Prostate gland (tissue), 2 donors: ENCODE data around the gene RAP1GAP.

Experiments used
- POLR2A ChIP-seq: fragments of 450-650 bp; IDR thresholded peaks from one replicate; pipeline ENCODE4 v1.6.1; 2016; ENCODE audit warnings: antibody characterized with exemption, mild to moderate bottlenecking
- POLR2AphosphoS5 ChIP-seq: sonication (generic); formaldehyde crosslinking; IDR thresholded peaks from one replicate; pipeline ENCODE4 v1.6.1; 2017; ENCODE audit warnings: antibody characterized with exemption
- TF ChIP-seq, protein P1 (sequence below), 4 experiments: fragments of 200-600 bp in 2 of 4; fragments of 450-650 bp in 2 of 4; sonication (generic) in 2 of 4; IDR thresholded peaks; 1 replicate in 3 of 4; 2 replicates in 1 of 4; pipeline ENCODE4 v1.5.1; 2016 to 2019; ENCODE audit warnings: antibody characterized with exemption in 4 of 4, mild to moderate bottlenecking in 2 of 4, moderate library complexity in 2 of 4

- TF ChIP-seq, protein P1, sequence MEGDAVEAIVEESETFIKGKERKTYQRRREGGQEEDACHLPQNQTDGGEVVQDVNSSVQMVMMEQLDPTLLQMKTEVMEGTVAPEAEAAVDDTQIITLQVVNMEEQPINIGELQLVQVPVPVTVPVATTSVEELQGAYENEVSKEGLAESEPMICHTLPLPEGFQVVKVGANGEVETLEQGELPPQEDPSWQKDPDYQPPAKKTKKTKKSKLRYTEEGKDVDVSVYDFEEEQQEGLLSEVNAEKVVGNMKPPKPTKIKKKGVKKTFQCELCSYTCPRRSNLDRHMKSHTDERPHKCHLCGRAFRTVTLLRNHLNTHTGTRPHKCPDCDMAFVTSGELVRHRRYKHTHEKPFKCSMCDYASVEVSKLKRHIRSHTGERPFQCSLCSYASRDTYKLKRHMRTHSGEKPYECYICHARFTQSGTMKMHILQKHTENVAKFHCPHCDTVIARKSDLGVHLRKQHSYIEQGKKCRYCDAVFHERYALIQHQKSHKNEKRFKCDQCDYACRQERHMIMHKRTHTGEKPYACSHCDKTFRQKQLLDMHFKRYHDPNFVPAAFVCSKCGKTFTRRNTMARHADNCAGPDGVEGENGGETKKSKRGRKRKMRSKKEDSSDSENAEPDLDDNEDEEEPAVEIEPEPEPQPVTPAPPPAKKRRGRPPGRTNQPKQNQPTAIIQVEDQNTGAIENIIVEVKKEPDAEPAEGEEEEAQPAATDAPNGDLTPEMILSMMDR (IDR thresholded peaks at IDR 0.05), result no peak
- TF ChIP-seq POLR2A (no peak), POLR2AphosphoS5 (no peak)
Observed at GRCh38 chr1:21553116-21553926, 115.8 kb downstream of the RAP1GAP start.
